B cell (primary cell): ENCODE data around the gene ENO1. TPM values are rescaled to one million over a fixed set of nuclear protein-coding genes. Genes with fewer than 3 reads are reported as not detected.

Experiments
- ATAC-seq: fragments of 200-7000 bp; cut with Tn5 transposase; one replicate; pipeline ENCODE4 v1.10.0; 2021; ENCODE audit warnings: low read depth, mild to moderate bottlenecking, moderate number of reproducible peaks, moderate library complexity
- CTCF ChIA-PET: fragments of 350-600 bp; sonication (Branson Sonifier 250); formaldehyde crosslinking; loops from one replicate; lab custom pipeline; 2021; ENCODE audit warnings: antibody characterized with exemption, inconsistent platforms; lab: Charles Lee
- POLR2A ChIA-PET: fragments of 350-600 bp; sonication (Branson Sonifier 250); formaldehyde crosslinking; loops from one replicate; lab custom pipeline; 2021; ENCODE audit warnings: antibody characterized with exemption; lab: Charles Lee
- DNase-seq: peaks from one replicate; pipeline ENCODE4 v3.0.0; 2013
- H2AFZ ChIP-seq: 2 replicates; pipeline ENCODE4 v1.6.1; 2012; ENCODE audit warnings: mild to moderate bottlenecking, low read depth, low read length; ENCODE audit not compliant: insufficient read depth, poor library complexity, severe bottlenecking
- H3K27ac ChIP-seq, 2 donors: 1 replicate in 1 of 2; 2 replicates in 1 of 2; pipeline ENCODE4 v1.5.1; 2012 to 2013; ENCODE audit warnings: low read length in 2 of 2, mild to moderate bottlenecking in 2 of 2, moderate library complexity in 1 of 2
- H3K27me3 ChIP-seq, 4 experiments: fragments of 200-600 bp in 1 of 4; sonication (generic) in 1 of 4; replicated peaks in 1 of 4; 1 replicate in 2 of 4; 2 replicates in 2 of 4; pipeline versions ENCODE4 v1.6.1 to v1.7.0; 2013 to 2016; ENCODE audit warnings: low read length in 3 of 4, mild to moderate bottlenecking in 2 of 4, mixed read lengths in 1 of 4, moderate library complexity in 1 of 4; ENCODE audit not compliant: insufficient read depth in 4 of 4, control insufficient read depth in 3 of 4; ENCODE audit errors: control extremely low read depth in 1 of 4
- H3K36me3 ChIP-seq, 2 experiments: replicated peaks in 1 of 2; 1 replicate in 1 of 2; 2 replicates in 1 of 2; pipeline versions ENCODE4 v1.6.1 to v1.7.1; 2013; ENCODE audit warnings: low read length in 1 of 2; ENCODE audit not compliant: insufficient read depth in 2 of 2, control insufficient read depth in 1 of 2; ENCODE audit errors: control extremely low read depth in 1 of 2, extremely low read depth in 1 of 2
- H3K4me1 ChIP-seq, 2 donors: fragments of 200-600 bp in 1 of 2; sonication (generic) in 1 of 2; 1 replicate in 1 of 2; 2 replicates in 1 of 2; pipeline versions ENCODE4 v1.5.1 to v1.6.1; 2013 to 2017; ENCODE audit warnings: low read length in 2 of 2; ENCODE audit not compliant: control insufficient read depth in 2 of 2, insufficient read depth in 2 of 2
- H3K4me2 ChIP-seq: replicated peaks from 2 replicates; pipeline ENCODE3; 2012; ENCODE audit warnings: mild to moderate bottlenecking, low read depth, low read length; ENCODE audit not compliant: poor library complexity, severe bottlenecking
- H3K4me3 ChIP-seq, 5 experiments: fragments of 200-600 bp in 1 of 5; sonication (generic) in 1 of 5; 1 replicate in 3 of 5; 2 replicates in 2 of 5; pipeline versions ENCODE4 v1.5.1 to v1.7.0; 2011 to 2016; ENCODE audit warnings: low read length in 4 of 5, mild to moderate bottlenecking in 4 of 5, low read depth in 2 of 5, control low read depth in 1 of 5, moderate library complexity in 1 of 5; ENCODE audit not compliant: insufficient read depth in 1 of 5; ENCODE audit errors: control extremely low read depth in 1 of 5, extremely low read depth in 1 of 5
- H3K79me2 ChIP-seq: fragments of 200-600 bp; sonication (generic); one replicate; pipeline ENCODE4 v1.6.0; 2016; ENCODE audit warnings: low read length; ENCODE audit not compliant: control insufficient read depth, insufficient read depth
- H3K9ac ChIP-seq: fragments of 200-600 bp; sonication (generic); 2 replicates; pipeline ENCODE4 v1.6.1; 2017; ENCODE audit warnings: mild to moderate bottlenecking, low read length, moderate library complexity
- H3K9me3 ChIP-seq, 3 donors: one replicate each; pipeline versions ENCODE4 v1.6.1 to v1.7.1; 2013; ENCODE audit warnings: low read length in 2 of 3; ENCODE audit not compliant: control insufficient read depth in 2 of 3, insufficient read depth in 1 of 3; ENCODE audit errors: control extremely low read depth in 1 of 3
- H4K20me1 ChIP-seq: 2 replicates; pipeline ENCODE4 v1.6.0; 2012; ENCODE audit warnings: mild to moderate bottlenecking, low read length; ENCODE audit not compliant: insufficient read depth, control insufficient read depth, poor library complexity, severe bottlenecking
- H3K27ac Mint-ChIP-seq: one replicate; pipeline ENCODE4 v1.8.0; 2021; ENCODE audit warnings: mixed read lengths
- H3K27me3 Mint-ChIP-seq: one replicate; pipeline ENCODE4 v1.8.0; 2021; ENCODE audit warnings: mixed read lengths
- H3K4me1 Mint-ChIP-seq: one replicate; pipeline ENCODE4 v1.8.0; 2021; ENCODE audit warnings: mixed read lengths
- H3K4me3 Mint-ChIP-seq: one replicate; pipeline ENCODE4 v1.8.0; 2021; ENCODE audit warnings: mixed read lengths
- H3K9me3 Mint-ChIP-seq: one replicate; pipeline ENCODE4 v1.8.0; 2022; ENCODE audit warnings: mixed read lengths; ENCODE audit not compliant: insufficient read depth
- EZH2 ChIP-seq: IDR thresholded peaks from 2 replicates; pipeline ENCODE4 v1.6.1; 2012; ENCODE audit warnings: borderline replicate concordance, low read depth, mild to moderate bottlenecking, moderate library complexity, low read length; ENCODE audit not compliant: insufficient read depth, poor library complexity, severe bottlenecking
- WGBS: methylation state at CpG from one replicate; pipeline ENCODE4 v1.1.5; 2013; ENCODE audit warnings: missing lambda C conversion rate; ENCODE audit not compliant: insufficient coverage; 5-methylcytosine and 5-hydroxymethylcytosine counted together
- intact Hi-C: fragments of 100-400 bp; cut with micrococcal nuclease; formaldehyde crosslinking; loops from one replicate; pipeline ENCODE4 v1.10.0; 2022
- polyA plus RNA-seq: library from polyadenylated mRNA; depleted of rRNA; stranded (reverse); fragments of >200 nt; gene quantifications from 2 replicates; pipeline ENCODE4 v1.2.3, GENCODE V29; 2012
- total RNA-seq, 2 donors: library from RNA; stranded (reverse); fragments of 120-200 nt in 1 of 2; gene quantifications; 1 replicate in 1 of 2; 2 replicates in 1 of 2; pipeline versions ENCODE4 v1.2.3 to v1.2.4, GENCODE V29; 2013 to 2022
- TF ChIP-seq, protein P1 (sequence below): fragments of 200-600 bp; IDR thresholded peaks from one replicate; pipeline ENCODE4 v1.8.0; 2022; ENCODE audit warnings: antibody characterized with exemption, mild to moderate bottlenecking

Gene ENO1
- total and polyA plus RNA-seq, 2 donors (not counting 1 experiment from before 2014, with no cell fraction given) = 193 to 237 TPM

DNA sequence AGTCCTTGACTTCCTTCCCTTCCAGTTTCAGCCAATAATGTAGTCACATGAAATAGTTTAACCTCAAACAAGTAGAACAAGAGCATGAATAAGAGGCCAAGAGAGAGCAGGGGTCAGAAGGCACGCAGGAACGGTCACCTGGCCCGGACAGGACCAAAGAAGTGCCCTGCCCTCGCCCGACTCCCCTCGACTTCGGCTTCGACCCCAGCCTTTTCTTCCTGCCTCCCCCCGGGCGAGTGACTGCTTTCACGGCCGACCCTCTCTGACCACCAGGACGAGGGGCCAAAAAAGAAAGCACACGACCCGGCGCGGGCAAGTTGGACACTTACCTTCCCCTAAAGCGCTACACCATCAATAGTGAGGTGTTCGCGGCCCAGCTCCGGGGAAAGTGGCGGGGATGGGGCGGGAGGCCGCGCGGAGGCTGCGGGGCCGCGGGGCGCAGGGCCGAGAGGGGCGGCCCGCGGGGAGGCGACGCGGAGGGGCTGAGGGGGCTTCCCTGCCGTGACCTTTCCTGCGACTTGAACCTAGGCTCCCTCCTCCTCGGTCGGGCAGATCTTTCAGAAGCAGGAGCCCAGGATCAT, 61.6 kb downstream of the ENO1 start:
- peak overlapping the region; percentile 87 for H3K4me2 ChIP-seq
- ChIA-PET CTCF (interaction anchor here (0.7 to 1.5 kb wide), 2 partner anchors 32 to 407 kb away, joined by 3 read pairs; no protein-coding TSS in a partner anchor), POLR2A (interaction anchor here (0.6 to 1.0 kb wide), 6 partner anchors 9 to 855 kb away, joined by 4 to 9 read pairs (median 8); no protein-coding TSS in a partner anchor)
- Mint-ChIP-seq H3K27me3 (peaks cover 1% of the 10 kb centered on the region), H3K27ac (peak overlapping the region; percentile 90), H3K4me1 (peaks cover 40% of the 10 kb centered on the region), H3K9me3 (no peaks in the 10 kb centered on the region), H3K4me3 (peak overlapping the region; percentile 89)
- no peaks in the 10 kb centered on the region for H4K20me1 ChIP-seq
- H3K4me1 ChIP-seq = peaks cover 23 to 25% of the 10 kb centered on the region in 2 donors
- H3K27ac ChIP-seq = peak overlapping the region; percentile 85 to 95
- ATAC-seq = no peak
- no peaks in the 10 kb centered on the region for H3K9me3 ChIP-seq
- no peak for DNase-seq
- no peaks in the 10 kb centered on the region for H3K36me3 ChIP-seq
- WGBS = under 1% methylated on average over 40 of the region's 41 CpGs
- H3K9ac ChIP-seq = peak overlapping the region; percentile 95
- peak overlapping the region; percentile 96 for H2AFZ ChIP-seq
- H3K4me3 ChIP-seq = peak overlapping the region; percentile 74 to 99 (median 95)
- TF ChIP-seq, protein P1, sequence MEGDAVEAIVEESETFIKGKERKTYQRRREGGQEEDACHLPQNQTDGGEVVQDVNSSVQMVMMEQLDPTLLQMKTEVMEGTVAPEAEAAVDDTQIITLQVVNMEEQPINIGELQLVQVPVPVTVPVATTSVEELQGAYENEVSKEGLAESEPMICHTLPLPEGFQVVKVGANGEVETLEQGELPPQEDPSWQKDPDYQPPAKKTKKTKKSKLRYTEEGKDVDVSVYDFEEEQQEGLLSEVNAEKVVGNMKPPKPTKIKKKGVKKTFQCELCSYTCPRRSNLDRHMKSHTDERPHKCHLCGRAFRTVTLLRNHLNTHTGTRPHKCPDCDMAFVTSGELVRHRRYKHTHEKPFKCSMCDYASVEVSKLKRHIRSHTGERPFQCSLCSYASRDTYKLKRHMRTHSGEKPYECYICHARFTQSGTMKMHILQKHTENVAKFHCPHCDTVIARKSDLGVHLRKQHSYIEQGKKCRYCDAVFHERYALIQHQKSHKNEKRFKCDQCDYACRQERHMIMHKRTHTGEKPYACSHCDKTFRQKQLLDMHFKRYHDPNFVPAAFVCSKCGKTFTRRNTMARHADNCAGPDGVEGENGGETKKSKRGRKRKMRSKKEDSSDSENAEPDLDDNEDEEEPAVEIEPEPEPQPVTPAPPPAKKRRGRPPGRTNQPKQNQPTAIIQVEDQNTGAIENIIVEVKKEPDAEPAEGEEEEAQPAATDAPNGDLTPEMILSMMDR = no peak
- TF ChIP-seq EZH2 = no peak
- no peaks in the 10 kb centered on the region for H3K27me3 ChIP-seq
- intact Hi-C loops = loop anchor here (1.0 to 10.0 kb wide), 7 partner anchors 61 to 1215 kb away; partner anchors contain the start of genes ENO1, PARK7, UBE4B and VAMP3
- peaks cover 55% of the 10 kb centered on the region for H3K79me2 ChIP-seq

DNA sequence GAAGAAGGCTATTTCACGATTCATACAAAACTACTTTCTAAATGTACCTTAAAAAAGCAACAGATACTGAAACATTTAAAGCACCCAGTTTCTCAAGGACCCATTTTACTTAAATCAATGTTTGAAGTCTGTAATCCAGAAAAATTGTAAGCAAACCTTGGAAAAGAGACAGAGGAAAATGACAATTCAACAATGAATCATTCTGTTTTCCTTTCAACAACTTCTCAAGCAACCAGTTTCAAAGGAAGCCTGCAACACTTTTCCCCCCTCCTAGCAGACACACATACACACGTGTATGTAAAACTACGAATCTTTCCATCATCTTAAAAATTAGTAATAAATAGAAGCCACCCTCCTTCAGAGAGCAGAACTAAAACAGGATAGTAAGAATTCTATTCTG, 62.2 kb downstream of the ENO1 start:
- ATAC-seq (no peak), DNase-seq (no peak)
- CTCF ChIA-PET = interaction anchor here (1.5 to 2.1 kb wide), 2 partner anchors 33 to 89 kb away, joined by 5 to 18 read pairs; no protein-coding TSS in a partner anchor
- H3K27ac Mint-ChIP-seq = peak overlapping the region; percentile 90
- Histone ChIP-seq H3K27ac (peak overlapping the region; percentile 85 to 95), H3K27me3 (no peaks in the 10 kb centered on the region), H3K4me2 (peak overlapping the region; percentile 87), H4K20me1 (peaks cover 5% of the 10 kb centered on the region), H2AFZ (peak overlapping the region; percentile 96), H3K9me3 (no peaks in the 10 kb centered on the region), H3K79me2 (peaks cover 61% of the 10 kb centered on the region), H3K36me3 (no peaks in the 10 kb centered on the region), H3K4me1 (peaks cover 23 to 25% of the 10 kb centered on the region in 2 donors), H3K4me3 (peak overlapping the region; percentile 41 to 99 (median 95)), H3K9ac (peak overlapping the region; percentile 95)
- peak overlapping the region; percentile 89 for H3K4me3 Mint-ChIP-seq
- peaks cover 43% of the 10 kb centered on the region for H3K4me1 Mint-ChIP-seq
- TF ChIP-seq EZH2 = no peak
- TF ChIP-seq, protein P1 = no peak
- no peaks in the 10 kb centered on the region for H3K9me3 Mint-ChIP-seq
- H3K27me3 Mint-ChIP-seq = no peaks in the 10 kb centered on the region
- POLR2A ChIA-PET = interaction anchor here (0.6 kb wide), 1 partner anchor 257 kb away, joined by 4 read pairs; no protein-coding TSS in a partner anchor
- WGBS = no CpG with 5 or more reads among the region's 3 CpGs
- intact Hi-C loops = loop anchor here (2.0 to 10.0 kb wide), 5 partner anchors 113 to 1216 kb away; partner anchors contain the start of genes PARK7, UBE4B and VAMP3
